Peyer's patch (tissue), 4 donors: ENCODE data around the gene SIRPA. TPM values are rescaled to one million over a fixed set of nuclear protein-coding genes. Genes with fewer than 3 reads are reported as not detected.

Experiments
- DNase-seq, 3 donors: peaks; one replicate each; pipeline ENCODE4 v3.0.0-alpha.2; 2017 to 2019
- H3K27ac ChIP-seq, 4 donors: fragments of 200-600 bp; sonication (generic); one replicate each; pipeline ENCODE4 v1.5.1; 2016 to 2019
- H3K27me3 ChIP-seq, 2 donors: fragments of 200-600 bp; sonication (generic); one replicate each; pipeline ENCODE4 v1.5.1; 2019
- H3K36me3 ChIP-seq, 3 donors: fragments of 200-600 bp; sonication (generic); one replicate each; pipeline ENCODE4 v1.5.1; 2016 to 2019
- H3K4me1 ChIP-seq, 4 donors: fragments of 200-600 bp; sonication (generic); one replicate each; pipeline ENCODE4 v1.5.1; 2016 to 2019
- H3K4me3 ChIP-seq, 4 donors: fragments of 200-600 bp; sonication (generic); 1 replicate in 3 of 4; 2 replicates in 1 of 4; pipeline ENCODE4 v1.5.1; 2016 to 2019; ENCODE audit warnings: mild to moderate bottlenecking in 1 of 4
- H3K9me3 ChIP-seq, 4 donors: fragments of 200-600 bp; sonication (generic); one replicate each; pipeline ENCODE4 v1.5.1; 2016 to 2019; ENCODE audit warnings: mild to moderate bottlenecking in 1 of 4
- CTCF ChIP-seq, 6 experiments: fragments of 450-650 bp in 4 of 6; fragments of 200-600 bp in 2 of 6; sonication (generic) in 1 of 6; IDR thresholded peaks; one replicate each; pipeline ENCODE4 v1.5.1; 2017 to 2019; ENCODE audit warnings: antibody characterized with exemption in 6 of 6, mild to moderate bottlenecking in 3 of 6, moderate library complexity in 1 of 6
- POLR2A ChIP-seq, 2 donors: fragments of 450-650 bp; IDR thresholded peaks; one replicate each; pipeline ENCODE4 v1.5.1; 2017; ENCODE audit warnings: antibody characterized with exemption in 2 of 2, mild to moderate bottlenecking in 2 of 2, moderate library complexity in 2 of 2
- total RNA-seq, 4 donors: library from RNA; depleted of rRNA; stranded (reverse); fragments of >200 nt; gene quantifications; one replicate each; pipeline ENCODE4 v1.1.0, GENCODE V29; 2016

Gene SIRPA
- total RNA-seq, 4 donors from 2014 or later = 18.2 to 38.2 (median 26.3) TPM

- Histone ChIP-seq H3K27me3 (no peaks in the 10 kb centered on the region), H3K4me1 (peaks cover 0 to 11% (median under 1%) of the 10 kb centered on the region in 4 donors), H3K4me3 (no peak overlapping the region), H3K9me3 (no peaks in the 10 kb centered on the region), H3K27ac (no peak overlapping the region), H3K36me3 (no peaks in the 10 kb centered on the region)
- DNase-seq = no peak
- TF ChIP-seq CTCF (IDR thresholded peaks at IDR 0.05) = no peak
- TF ChIP-seq POLR2A (IDR thresholded peaks at IDR 0.05) = no peak
Measured at GRCh38 chr20:1868856-1869255, 26.4 kb upstream of the SIRPA start.

- Histone ChIP-seq H3K36me3 (no peaks in the 10 kb centered on the region), H3K4me1 (peaks cover 0 to 22% (median 3%) of the 10 kb centered on the region in 4 donors), H3K9me3 (no peaks in the 10 kb centered on the region), H3K4me3 (no peak overlapping the region), H3K27me3 (no peaks in the 10 kb centered on the region), H3K27ac (peak overlapping the region in 1 of 4 donors; percentile 67)
- no peak for DNase-seq
- TF ChIP-seq POLR2A (IDR thresholded peaks at IDR 0.05) = no peak
- no peak for TF ChIP-seq CTCF (IDR thresholded peaks at IDR 0.05)
Measured at GRCh38 chr20:1870323-1870722, 24.9 kb upstream of the SIRPA start.

GRCh38 chr20:1870792-1871550, 24.2 kb upstream of the SIRPA start:
- peak overlapping the region in 1 of 4 donors; percentile 67 for H3K27ac ChIP-seq

GRCh38 chr20:1871807-1872458, 23.3 kb upstream of the SIRPA start:
- peak in 2 of 3 donors; percentile 72 to 73 for DNase-seq
- no peak for TF ChIP-seq CTCF (IDR thresholded peaks at IDR 0.05)
- no peak for TF ChIP-seq POLR2A (IDR thresholded peaks at IDR 0.05)
- H3K9me3 ChIP-seq = no peaks in the 10 kb centered on the region
- H3K4me1 ChIP-seq = peaks cover 0 to 27% (median 3%) of the 10 kb centered on the region in 4 donors
- peak overlapping the region in 3 of 4 donors; percentile 52 to 67 (median 66) for H3K27ac ChIP-seq
- H3K36me3 ChIP-seq = no peaks in the 10 kb centered on the region
- H3K4me3 ChIP-seq = no peak overlapping the region
- H3K27me3 ChIP-seq = no peaks in the 10 kb centered on the region

More at GRCh38 chr20:1870792-1871550, 24.2 kb upstream of the SIRPA start:
- Histone ChIP-seq H3K36me3 (no peaks in the 10 kb centered on the region), H3K4me1 (peaks cover 0 to 27% (median 3%) of the 10 kb centered on the region in 4 donors), H3K4me3 (no peak overlapping the region), H3K27me3 (no peaks in the 10 kb centered on the region), H3K9me3 (no peaks in the 10 kb centered on the region)
- no peak for TF ChIP-seq CTCF (IDR thresholded peaks at IDR 0.05)
- no peak for TF ChIP-seq POLR2A (IDR thresholded peaks at IDR 0.05)
- peak in 2 of 3 donors; percentile 64 to 68 for DNase-seq

GRCh38 chr20:1872459-1873097, 22.6 kb upstream of the SIRPA start:
- H3K4me1 ChIP-seq = peaks cover 0 to 27% (median 3%) of the 10 kb centered on the region in 4 donors
- no peaks in the 10 kb centered on the region for H3K9me3 ChIP-seq
- H3K4me3 ChIP-seq = no peak overlapping the region
- no peaks in the 10 kb centered on the region for H3K27me3 ChIP-seq
- TF ChIP-seq POLR2A (IDR thresholded peaks at IDR 0.05) (no peak), CTCF (IDR thresholded peaks at IDR 0.05) (no peak)
- DNase-seq = peak in 2 of 3 donors; percentile 8 to 64
- H3K36me3 ChIP-seq = no peaks in the 10 kb centered on the region
- H3K27ac ChIP-seq = peak overlapping the region in 2 of 4 donors; percentile 52 to 66
